Activated naive CD4-positive, alpha-beta T cell treated with anti-CD3 and anti-CD28 coated beads, Interleukin-2, amount 50 U/mL, for 72 hours (primary cell): Measurements from ENCODE around the gene KATNA1. TPM values are rescaled to one million over a fixed set of nuclear protein-coding genes. Genes with fewer than 3 reads are reported as not detected.

Source experiments
- ATAC-seq, 2 donors: fragments of 150-1000 bp; cut with Tn5 transposase; 2 replicates each; pipeline ENCODE4 v1.10.0; 2021; ENCODE audit warnings: mild to moderate bottlenecking in 2 of 2, moderate library complexity in 2 of 2
- DNase-seq, 2 donors: peaks; one replicate each; pipeline ENCODE4 v3.0.0; 2021 to 2022; ENCODE audit warnings: low spot score in 2 of 2
- H3K27ac Mint-ChIP-seq, 2 donors: one replicate each; pipeline ENCODE4 v1.8.0; 2022; ENCODE audit warnings: mild to moderate bottlenecking in 2 of 2, mixed read lengths in 2 of 2
- H3K36me3 Mint-ChIP-seq, 2 donors: one replicate each; pipeline ENCODE4 v1.8.0; 2022; ENCODE audit warnings: mixed read lengths in 2 of 2
- H3K9me3 Mint-ChIP-seq, 2 donors: one replicate each; pipeline ENCODE4 v1.8.0; 2022; ENCODE audit warnings: mixed read lengths in 2 of 2
- total RNA-seq, 2 donors: library from RNA; stranded (reverse); gene quantifications; one replicate each; pipeline ENCODE4 v1.2.3, GENCODE V29; 2022

KATNA1 gene
- total RNA-seq, 2 donors from 2014 or later: 19.8 to 26.1 TPM

DNA sequence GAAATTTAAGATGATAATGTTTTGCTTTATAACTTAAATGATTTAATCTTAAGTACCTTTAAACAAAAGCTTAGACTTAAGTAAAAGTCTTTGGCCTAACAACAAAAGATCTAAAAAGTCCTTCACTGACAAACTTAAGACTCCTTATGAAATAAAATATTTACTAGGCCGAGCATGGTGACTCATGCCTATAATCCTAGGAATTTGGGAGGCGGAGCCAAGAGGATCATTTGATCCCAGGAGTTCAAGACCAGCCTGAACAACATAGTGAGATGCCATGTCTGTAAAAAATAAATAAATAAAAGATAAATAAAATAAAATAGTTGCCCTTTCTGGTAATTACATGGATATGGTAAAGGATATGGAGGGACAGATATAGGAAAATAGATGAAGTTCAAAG, 12.4 kb downstream of the KATNA1 start:
- no peak for ATAC-seq
- H3K9me3 Mint-ChIP-seq: no peaks in the 10 kb centered on the region

DNA sequence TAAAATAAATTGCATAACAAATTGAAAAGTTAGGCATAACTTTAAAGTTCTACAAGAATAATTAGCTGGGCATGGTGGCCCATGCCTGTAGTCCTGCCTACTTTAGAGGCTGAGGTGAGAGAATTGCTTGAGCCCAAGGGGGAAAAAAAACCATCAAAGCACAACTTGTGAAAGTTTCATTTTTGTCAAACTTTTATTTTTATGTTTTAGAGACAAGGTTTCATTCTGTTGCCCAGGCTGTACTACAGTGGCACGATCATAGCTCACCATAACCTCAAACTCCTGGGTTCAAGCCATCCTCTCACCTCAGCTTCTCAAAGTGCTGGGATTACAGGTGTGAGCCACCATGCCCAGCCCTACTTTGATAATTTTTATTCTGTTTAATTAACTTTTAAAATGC, 14.2 kb downstream of the KATNA1 start:
- H3K9me3 Mint-ChIP-seq: no peaks in the 10 kb centered on the region
- H3K36me3 Mint-ChIP-seq: peaks cover 2 to 12% of the 10 kb centered on the region in 2 donors

More for the DNA sequence above, 12.4 kb downstream of the KATNA1 start:
- H3K36me3 Mint-ChIP-seq: peaks cover 0 to 12% of the 10 kb centered on the region in 2 donors
- no peak overlapping the region for H3K27ac Mint-ChIP-seq
- DNase-seq: no peak

DNA sequence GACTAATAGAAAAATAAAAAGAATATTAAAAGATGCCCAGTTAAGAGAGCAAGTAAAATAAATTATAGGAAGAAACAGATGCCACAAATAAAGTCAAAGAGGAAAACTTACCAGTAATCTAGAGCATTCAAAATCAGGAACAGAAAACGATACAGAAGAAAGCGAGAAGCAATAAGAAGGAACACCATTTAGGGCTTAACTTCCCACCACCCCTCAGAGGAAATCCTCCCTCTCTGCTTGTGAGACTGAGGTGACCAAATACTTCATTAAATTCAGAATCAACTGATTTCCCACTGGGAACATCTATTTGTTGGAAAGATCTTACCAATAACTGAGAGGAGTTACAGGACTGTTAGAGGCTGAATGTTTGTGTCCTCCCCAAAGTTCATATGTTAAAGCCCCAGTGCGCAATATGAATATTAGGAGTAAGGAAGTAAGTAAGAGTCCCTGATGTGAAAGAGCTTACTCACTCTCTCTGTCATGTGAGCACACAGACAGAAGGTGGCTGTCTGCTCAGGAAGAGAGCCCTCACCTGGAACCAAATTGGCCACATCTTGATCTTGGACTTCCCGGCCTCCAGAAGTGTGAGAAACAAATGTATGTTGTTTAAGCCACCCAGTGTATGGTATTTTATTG, 19.5 kb downstream of the KATNA1 start:
- no peaks in the 10 kb centered on the region for H3K9me3 Mint-ChIP-seq
- peak overlapping the region; percentile 52 to 71 for H3K27ac Mint-ChIP-seq
- peaks cover 5% of the 10 kb centered on the region in 2 donors for H3K36me3 Mint-ChIP-seq
- peak; percentile 48 to 61 for ATAC-seq
- DNase-seq: no peak

More for the DNA sequence above, 14.2 kb downstream of the KATNA1 start:
- no peak for DNase-seq
- no peak overlapping the region for H3K27ac Mint-ChIP-seq
- ATAC-seq: no peak

DNA sequence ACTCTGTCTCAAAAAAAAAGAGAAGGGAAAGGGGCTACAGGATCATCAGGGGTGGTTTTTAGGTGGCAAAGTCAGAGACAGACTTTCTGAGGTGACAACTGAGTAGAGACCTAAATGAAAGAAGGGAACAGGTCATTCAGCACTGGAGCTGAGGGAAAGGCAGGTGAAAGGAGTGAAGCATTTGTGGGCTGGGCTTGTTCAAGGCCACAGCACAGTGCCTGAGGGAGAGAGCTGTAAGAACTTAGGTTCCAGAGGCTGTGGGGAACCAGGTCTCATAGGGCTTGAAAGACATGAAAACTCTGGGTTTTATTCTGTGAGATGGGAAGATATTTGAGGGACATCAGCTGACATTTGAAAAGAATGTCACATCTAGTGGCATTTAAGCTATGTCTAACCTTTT, 20.8 kb downstream of the KATNA1 start:
- H3K9me3 Mint-ChIP-seq: no peaks in the 10 kb centered on the region
- peaks cover 5 to 11% of the 10 kb centered on the region in 2 donors for H3K36me3 Mint-ChIP-seq
- ATAC-seq (no peak), DNase-seq (no peak)
- H3K27ac Mint-ChIP-seq: no peak overlapping the region

DNA sequence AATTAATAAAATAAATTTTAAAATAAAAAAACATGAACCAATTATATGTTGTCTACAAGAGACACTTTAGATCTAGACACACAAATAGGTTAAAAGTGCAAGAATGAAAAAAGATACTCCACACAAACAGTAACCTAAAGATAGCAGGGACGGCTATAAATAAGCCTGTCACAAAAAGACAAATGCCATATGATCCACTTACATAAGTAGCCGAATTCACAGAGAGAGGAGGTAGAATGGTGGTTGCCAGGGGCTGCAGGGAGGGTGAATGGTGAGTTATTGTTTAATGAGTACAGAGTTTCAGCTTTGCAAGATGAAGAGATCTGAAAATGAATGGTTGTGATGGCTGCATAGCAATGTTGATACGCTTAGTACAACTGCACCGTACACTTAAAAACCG, 32.7 kb downstream of the KATNA1 start:
- Mint-ChIP-seq H3K36me3 (peaks cover 0 to 21% of the 10 kb centered on the region in 2 donors), H3K27ac (no peak overlapping the region), H3K9me3 (no peaks in the 10 kb centered on the region)

DNA sequence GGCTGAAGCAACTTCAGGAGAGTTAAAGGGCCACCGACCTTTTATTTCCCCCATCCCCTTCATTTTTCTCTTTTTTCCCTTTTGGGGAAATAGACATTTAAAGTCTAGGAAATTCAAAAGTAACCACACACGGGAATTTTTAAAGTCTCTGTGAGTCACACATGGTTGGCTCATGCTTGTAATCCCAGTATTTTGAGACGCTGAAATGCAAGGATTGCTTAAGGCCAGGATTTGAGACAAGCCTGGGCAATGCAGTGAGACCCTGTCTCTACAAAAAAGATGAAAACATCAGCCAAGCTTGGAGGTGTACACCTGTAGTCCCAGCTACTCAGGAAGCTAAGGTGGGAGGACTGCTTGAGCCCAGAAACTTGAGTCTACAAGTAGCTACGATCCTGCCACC, 34.2 kb downstream of the KATNA1 start:
- no peaks in the 10 kb centered on the region for H3K9me3 Mint-ChIP-seq
- H3K27ac Mint-ChIP-seq: no peak overlapping the region
- H3K36me3 Mint-ChIP-seq: peaks cover 0 to 21% of the 10 kb centered on the region in 2 donors

More for the DNA sequence above, 32.7 kb downstream of the KATNA1 start:
- no peak for DNase-seq
- ATAC-seq: no peak

DNA sequence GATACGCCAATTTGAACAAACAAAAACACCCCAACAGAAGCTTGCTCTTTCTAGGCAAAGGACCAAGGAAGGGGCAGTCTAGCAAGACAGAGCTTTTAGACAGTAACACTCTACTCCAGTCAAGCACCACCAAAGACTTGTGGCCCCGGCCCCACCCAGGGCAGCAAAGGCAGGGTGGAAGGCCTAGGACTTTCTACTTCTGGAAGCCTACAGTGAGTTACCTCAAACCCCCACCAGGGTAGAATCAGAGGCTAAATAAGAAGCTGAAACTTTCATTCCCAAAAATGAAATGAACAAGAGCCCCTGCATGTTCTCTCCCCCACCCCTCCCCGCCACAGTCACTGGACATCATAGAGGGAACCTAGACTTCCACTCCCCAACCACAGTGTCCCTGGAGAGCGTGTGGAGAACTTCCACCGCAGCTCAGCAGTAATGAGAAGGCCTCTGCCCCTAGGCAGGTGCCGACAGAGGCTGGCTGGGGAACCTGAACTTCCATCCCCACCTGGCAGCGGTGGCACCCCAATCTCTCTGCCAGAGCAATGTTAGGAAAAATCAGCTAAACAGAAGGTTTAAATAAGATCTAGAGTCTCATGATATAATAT, 40.0 kb downstream of the KATNA1 start:
- ATAC-seq: no peak
- Mint-ChIP-seq H3K36me3 (peaks cover 5 to 10% of the 10 kb centered on the region in 2 donors), H3K27ac (peak overlapping the region in 1 of 2 donors; percentile 21)

More for the DNA sequence above, 34.2 kb downstream of the KATNA1 start:
- DNase-seq: no peak
- ATAC-seq: no peak

DNA sequence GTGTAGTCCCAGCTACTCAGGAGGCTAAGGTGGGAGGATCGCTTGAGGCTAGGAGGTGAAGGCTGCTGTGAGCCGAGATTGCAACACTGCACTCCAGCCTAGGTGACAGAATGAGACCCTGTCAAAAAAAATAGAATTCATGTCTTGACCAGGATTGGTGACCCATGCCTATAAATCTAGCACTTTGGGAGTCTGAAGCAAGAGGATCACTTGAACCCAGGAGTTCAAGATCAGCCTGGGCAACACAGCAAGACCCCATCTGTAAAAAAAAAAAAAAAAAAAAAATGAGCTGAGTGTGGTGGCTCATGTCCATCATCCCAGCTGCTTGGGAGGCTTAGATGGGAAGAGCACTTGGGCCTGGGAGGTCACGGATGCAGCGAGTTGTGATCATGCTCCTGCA, 48.0 kb downstream of the KATNA1 start:
- ATAC-seq: no peak
- H3K9me3 Mint-ChIP-seq: no peaks in the 10 kb centered on the region
- peaks cover 7 to 17% of the 10 kb centered on the region in 2 donors for H3K36me3 Mint-ChIP-seq

More for the DNA sequence above, 40.0 kb downstream of the KATNA1 start:
- DNase-seq: no peak
- H3K9me3 Mint-ChIP-seq: no peaks in the 10 kb centered on the region

DNA sequence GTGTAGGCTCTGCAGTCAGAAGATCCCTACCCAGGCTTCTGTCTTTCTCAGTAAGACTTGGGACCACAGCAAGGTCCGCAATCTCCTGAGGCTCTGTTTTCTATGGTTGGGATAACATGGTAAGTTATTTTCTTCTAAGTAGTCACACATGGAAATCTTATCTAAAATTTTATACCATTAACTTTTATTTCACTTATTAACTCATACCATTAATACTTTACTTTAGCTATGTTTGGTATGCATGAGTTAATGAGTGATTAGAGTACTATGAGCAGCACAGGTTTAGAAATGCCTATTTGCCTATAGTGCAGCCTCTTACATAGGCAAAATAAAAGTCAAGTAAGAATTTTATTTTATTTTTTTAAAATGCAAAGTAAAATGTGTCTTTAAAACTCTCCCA, 55.1 kb downstream of the KATNA1 start:
- Mint-ChIP-seq H3K27ac (no peak overlapping the region), H3K36me3 (peaks cover 0 to 7% of the 10 kb centered on the region in 2 donors), H3K9me3 (no peaks in the 10 kb centered on the region)
- ATAC-seq (no peak), DNase-seq (no peak)

More for the DNA sequence above, 48.0 kb downstream of the KATNA1 start:
- no peak for DNase-seq
- peak overlapping the region in 1 of 2 donors; percentile 18 for H3K27ac Mint-ChIP-seq

DNA sequence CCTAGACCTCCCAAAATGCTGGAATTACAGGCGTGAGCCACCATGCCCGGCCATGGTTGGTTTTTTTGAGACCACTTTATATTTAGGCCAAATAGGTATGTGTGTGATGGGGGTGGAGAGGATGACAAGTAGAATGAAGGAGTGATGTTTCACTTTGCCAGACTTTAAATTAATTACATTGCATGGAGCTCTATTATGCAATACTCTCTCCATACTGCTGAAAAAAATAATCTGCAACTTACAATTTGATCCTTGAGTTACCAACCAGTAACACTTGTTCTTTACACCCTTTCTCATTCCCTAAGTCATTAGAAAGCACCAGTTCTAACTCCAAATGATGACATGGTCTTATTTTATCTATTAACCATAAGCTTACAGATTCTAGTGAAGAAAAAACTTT, 55.5 kb downstream of the KATNA1 start:
- H3K9me3 Mint-ChIP-seq: no peaks in the 10 kb centered on the region
- ATAC-seq (no peak), DNase-seq (no peak)
- H3K36me3 Mint-ChIP-seq: peaks cover 0 to 6% of the 10 kb centered on the region in 2 donors
- peak overlapping the region in 1 of 2 donors; percentile 60 for H3K27ac Mint-ChIP-seq

DNA sequence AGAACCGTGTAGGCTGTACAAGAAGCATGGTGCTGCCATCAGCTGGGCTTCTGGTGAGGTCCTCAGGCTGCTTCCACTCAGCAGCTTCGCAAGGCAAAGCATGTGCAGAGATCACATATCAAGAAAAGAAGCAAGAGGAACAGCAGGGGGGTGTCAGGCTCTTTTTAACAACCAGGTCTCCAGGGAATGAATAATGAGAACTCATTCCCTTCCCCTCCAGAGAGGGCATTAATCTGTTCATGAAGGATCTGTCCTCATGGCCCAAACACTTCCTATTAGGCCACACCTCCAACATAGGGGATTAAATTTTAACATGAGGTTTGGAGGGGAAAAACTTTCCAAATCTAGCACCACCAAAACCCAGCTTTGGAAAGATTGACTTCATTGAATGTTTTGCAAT, 62.4 kb downstream of the KATNA1 start:
- Mint-ChIP-seq H3K27ac (peak overlapping the region in 1 of 2 donors; percentile 23), H3K36me3 (no peaks in the 10 kb centered on the region), H3K9me3 (no peaks in the 10 kb centered on the region)
- no peak for DNase-seq
- ATAC-seq: no peak

DNA sequence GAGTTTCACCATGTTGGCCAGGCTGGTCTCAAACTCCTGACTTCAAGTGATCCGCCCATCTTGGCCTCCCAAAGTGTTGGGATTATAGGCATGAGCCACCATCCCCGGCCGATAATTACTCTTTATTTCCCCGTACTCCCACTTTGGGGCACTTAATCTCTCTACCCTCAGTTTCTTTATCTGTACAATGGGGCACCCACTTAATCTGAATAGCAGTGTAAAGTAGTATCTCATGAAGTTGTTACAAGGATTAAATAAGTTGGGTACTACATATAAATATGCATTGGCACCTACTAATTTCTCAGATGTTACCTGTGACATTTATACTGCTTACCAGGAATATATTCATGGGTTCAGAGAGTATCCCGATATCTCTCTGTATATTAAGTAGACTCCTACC, 67.2 kb downstream of the KATNA1 start:
- Mint-ChIP-seq H3K36me3 (no peaks in the 10 kb centered on the region), H3K27ac (peak overlapping the region in 1 of 2 donors; percentile 15), H3K9me3 (no peaks in the 10 kb centered on the region)
- DNase-seq (no peak), ATAC-seq (no peak)

DNA sequence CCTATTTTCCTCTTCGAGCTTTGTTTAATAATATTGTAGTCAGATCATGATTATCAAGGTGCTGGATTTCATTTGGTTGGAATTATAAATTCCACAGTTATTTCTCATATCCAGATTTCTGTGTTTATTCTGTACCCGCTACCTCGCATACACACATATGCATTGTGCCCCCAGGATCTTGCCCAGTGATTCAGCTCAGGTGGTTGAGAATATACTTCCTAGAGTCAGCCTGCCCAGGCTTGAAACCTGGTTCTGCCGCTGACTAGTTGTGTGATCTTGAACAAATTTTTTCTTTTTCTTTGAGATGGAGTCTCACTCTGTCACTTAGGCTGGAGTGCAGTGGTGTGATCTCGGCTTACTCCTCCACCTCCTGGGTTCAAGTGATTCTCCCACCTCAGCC, 67.6 kb downstream of the KATNA1 start:
- H3K36me3 Mint-ChIP-seq: no peaks in the 10 kb centered on the region

DNA sequence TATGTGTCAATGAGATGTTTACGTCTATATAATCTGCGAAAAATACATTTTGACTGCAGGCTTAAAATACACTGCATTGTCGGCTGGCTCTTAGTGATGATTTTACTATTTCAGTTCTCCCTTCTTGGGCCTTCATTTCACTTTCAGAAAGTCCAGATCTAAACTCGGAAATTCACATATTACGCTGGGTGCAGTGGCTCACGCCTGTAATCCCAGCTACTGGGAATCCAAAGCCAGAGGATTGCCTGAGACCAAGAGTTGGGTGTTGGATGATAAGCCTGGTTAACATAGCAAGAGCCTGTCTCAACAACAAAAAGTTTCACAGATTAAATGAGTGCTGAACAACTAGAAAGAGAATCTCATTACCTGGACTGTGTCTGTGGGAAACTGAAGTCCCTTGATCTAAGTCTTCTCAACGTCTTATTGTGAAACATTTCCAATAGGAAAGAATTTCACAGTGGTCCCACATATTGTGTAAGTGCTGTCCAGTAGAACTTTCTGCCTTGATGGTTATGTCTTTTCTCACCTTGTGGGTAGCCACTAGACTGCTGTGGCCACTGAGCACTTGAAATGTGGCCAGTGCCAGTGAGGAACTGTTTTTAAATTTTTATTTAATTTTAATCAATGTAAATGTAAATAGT, 80.4 kb downstream of the KATNA1 start:
- DNase-seq (no peak), ATAC-seq (no peak)
- no peaks in the 10 kb centered on the region for H3K9me3 Mint-ChIP-seq
- no peak overlapping the region for H3K27ac Mint-ChIP-seq
- H3K36me3 Mint-ChIP-seq: peaks cover 0 to 7% of the 10 kb centered on the region in 2 donors

More for the DNA sequence above, 67.6 kb downstream of the KATNA1 start:
- Mint-ChIP-seq H3K27ac (no peak overlapping the region), H3K9me3 (no peaks in the 10 kb centered on the region)
- DNase-seq (no peak), ATAC-seq (no peak)

DNA sequence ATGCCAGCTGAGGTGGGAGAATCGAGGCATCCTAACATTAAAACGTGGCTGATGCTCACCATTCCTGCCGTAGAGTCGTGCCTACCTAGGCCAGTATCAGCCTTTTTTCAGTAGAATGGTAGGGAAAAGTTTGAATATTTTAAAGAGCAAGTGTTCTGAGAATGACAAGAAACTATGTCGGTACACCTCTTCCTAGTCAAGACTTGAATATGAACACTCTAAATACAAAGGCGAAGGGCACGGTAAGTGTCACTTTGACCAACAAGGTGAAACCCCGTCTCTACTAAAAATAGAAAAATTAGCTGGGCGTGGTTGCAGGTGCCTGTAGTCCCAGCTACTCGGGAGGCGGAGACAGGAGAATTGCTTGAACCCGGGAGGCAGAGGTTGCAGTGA, 81.3 kb downstream of the KATNA1 start:
- DNase-seq: no peak
- no peak for ATAC-seq
- H3K9me3 Mint-ChIP-seq: no peaks in the 10 kb centered on the region
- peaks cover 0 to 7% of the 10 kb centered on the region in 2 donors for H3K36me3 Mint-ChIP-seq
- peak overlapping the region in 1 of 2 donors; percentile 90 for H3K27ac Mint-ChIP-seq

DNA sequence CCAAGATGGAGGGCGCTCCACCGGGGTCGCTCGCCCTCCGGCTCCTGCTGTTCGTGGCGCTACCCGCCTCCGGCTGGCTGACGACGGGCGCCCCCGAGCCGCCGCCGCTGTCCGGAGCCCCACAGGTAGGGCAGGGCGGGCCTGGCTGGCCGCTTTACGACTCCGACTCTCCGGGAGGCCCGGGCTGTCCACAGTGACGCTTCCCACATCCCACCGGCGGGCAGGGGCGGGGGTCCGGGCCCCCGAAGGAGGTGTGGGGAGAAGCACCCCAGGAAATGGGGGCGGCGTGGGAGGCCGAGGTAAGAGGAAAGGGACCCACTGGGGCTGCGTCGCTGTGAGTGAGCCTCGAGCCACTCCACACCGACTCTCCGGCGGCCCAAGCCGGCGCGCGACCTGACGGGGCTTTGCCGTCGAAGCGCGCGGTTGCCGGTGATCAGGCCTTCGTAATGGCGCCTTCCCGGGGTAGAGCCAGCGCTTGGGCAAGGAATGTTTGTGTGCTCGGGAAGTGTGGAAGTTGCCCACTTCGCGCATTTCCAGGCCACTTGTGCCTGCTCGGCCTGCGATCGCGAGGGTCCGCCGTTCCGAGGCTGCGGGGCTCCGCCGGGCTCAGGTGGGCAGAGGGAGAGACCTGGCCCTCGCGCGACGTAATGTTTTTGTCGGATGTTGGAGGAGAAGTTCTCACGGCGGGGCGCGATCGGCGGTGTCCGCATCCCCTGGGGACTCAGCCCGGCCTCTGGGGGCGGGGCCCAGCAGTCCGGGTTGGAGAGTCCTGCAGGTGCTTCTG, 81.9 kb downstream of the KATNA1 start:
- DNase-seq (no peak), ATAC-seq (peak; percentile 23 to 27)
- Mint-ChIP-seq H3K9me3 (no peaks in the 10 kb centered on the region), H3K27ac (peak overlapping the region; percentile 84 to 90), H3K36me3 (peaks cover 0 to 7% of the 10 kb centered on the region in 2 donors)
